HEK293 (cell line): ENCODE measurements around the gene DNAJC22.

ENCODE experiments used
- CTCF ChIA-PET: fragments of 350-600 bp; formaldehyde crosslinking; extraction: SDS; loops from one replicate; lab custom pipeline; 2021; ENCODE audit warnings: antibody characterized with exemption; lab: Yijun Ruan, JAX
- POLR2A ChIA-PET: fragments of 300-600 bp; formaldehyde crosslinking; extraction: SDS; loops from one replicate; lab custom pipeline; 2020; ENCODE audit warnings: antibody characterized with exemption, inconsistent platforms; lab: Yijun Ruan, JAX
- H3K27ac ChIP-seq: fragments of 200-500 bp; sonication (Bioruptor generic); 2 replicates; pipeline ENCODE4 v1.5.1; 2014; ENCODE audit warnings: low read depth, low read length, control low read depth, inconsistent platforms; ENCODE audit errors: extremely low read depth
- H3K36me3 ChIP-seq, 2 experiments: fragments of 200-500 bp in 1 of 2; sonication (Bioruptor generic) in 1 of 2; 1 replicate in 1 of 2; 2 replicates in 1 of 2; pipeline ENCODE4 v1.5.1; 2014 to 2017; ENCODE audit warnings: inconsistent platforms in 2 of 2, low read length in 2 of 2; ENCODE audit not compliant: control insufficient read depth in 2 of 2, insufficient read depth in 1 of 2
- H3K4me1 ChIP-seq: fragments of 200-500 bp; sonication (Bioruptor generic); 2 replicates; pipeline ENCODE4 v1.5.1; 2014; ENCODE audit warnings: mild to moderate bottlenecking, low read length, inconsistent platforms; ENCODE audit not compliant: control insufficient read depth, insufficient read depth
- H3K4me3 ChIP-seq: 2 replicates; pipeline ENCODE4 v1.5.1; 2011; ENCODE audit warnings: low read depth, mild to moderate bottlenecking, control low read depth, low read length, moderate library complexity
- H3K9me3 ChIP-seq: fragments of 200-500 bp; sonication (Bioruptor generic); 2 replicates; pipeline ENCODE4 v1.5.1; 2014; ENCODE audit warnings: low read depth, low read length, inconsistent platforms; ENCODE audit not compliant: control insufficient read depth, insufficient read depth
- BCL6B ChIP-seq: fragments of 450-650 bp; formaldehyde crosslinking; IDR thresholded peaks from 2 replicates; pipeline ENCODE4 v1.5.1; 2017; ENCODE audit warnings: missing biosample characterization, missing genetic modification characterization
- CTCF ChIP-seq: fragments of 450-650 bp; formaldehyde crosslinking; IDR thresholded peaks from 2 replicates; pipeline ENCODE4 v1.5.1; 2016; ENCODE audit warnings: missing biosample characterization, missing genetic modification characterization
- KLF7 ChIP-seq: fragments of 450-650 bp; formaldehyde crosslinking; IDR thresholded peaks from 2 replicates; pipeline ENCODE4 v1.5.1; 2016; ENCODE audit warnings: missing biosample characterization, missing genetic modification characterization, borderline replicate concordance
- KLF8 ChIP-seq: fragments of 450-650 bp; formaldehyde crosslinking; IDR thresholded peaks from 2 replicates; pipeline ENCODE4 v1.5.1; 2016; ENCODE audit warnings: missing biosample characterization, missing genetic modification characterization
- MZF1 ChIP-seq: fragments of 450-650 bp; formaldehyde crosslinking; IDR thresholded peaks from 2 replicates; pipeline ENCODE4 v1.5.1; 2017; ENCODE audit warnings: missing biosample characterization, missing genetic modification characterization, borderline replicate concordance
- SETDB1 ChIP-seq: IDR thresholded peaks from one replicate; pipeline ENCODE4 v1.6.1; 2017; ENCODE audit warnings: mild to moderate bottlenecking, low read length, moderate library complexity, mixed read lengths; ENCODE audit not compliant: insufficient read length
- ZBTB10 ChIP-seq: fragments of 450-650 bp; formaldehyde crosslinking; IDR thresholded peaks from 2 replicates; pipeline ENCODE4 v1.5.1; 2016; ENCODE audit warnings: missing biosample characterization, missing genetic modification characterization
- ZBTB17 ChIP-seq: fragments of 450-650 bp; formaldehyde crosslinking; IDR thresholded peaks from 2 replicates; pipeline ENCODE4 v1.5.1; 2016; ENCODE audit warnings: missing biosample characterization, missing genetic modification characterization
- ZBTB20 ChIP-seq: fragments of 450-650 bp; formaldehyde crosslinking; IDR thresholded peaks from 2 replicates; pipeline ENCODE4 v1.5.1; 2016; ENCODE audit warnings: missing biosample characterization, missing genetic modification characterization
- ZBTB48 ChIP-seq: fragments of 450-650 bp; formaldehyde crosslinking; IDR thresholded peaks from 2 replicates; pipeline ENCODE4 v1.5.1; 2016; ENCODE audit warnings: missing biosample characterization, missing genetic modification characterization
- ZBTB8A ChIP-seq: fragments of 450-650 bp; formaldehyde crosslinking; IDR thresholded peaks from 2 replicates; pipeline ENCODE4 v1.5.1; 2016; ENCODE audit warnings: missing biosample characterization, missing genetic modification characterization
- ZEB2 ChIP-seq: fragments of 450-650 bp; formaldehyde crosslinking; IDR thresholded peaks from 2 replicates; pipeline ENCODE4 v1.5.1; 2016; ENCODE audit warnings: missing biosample characterization, missing genetic modification characterization
- ZFHX2 ChIP-seq: fragments of 450-650 bp; formaldehyde crosslinking; conservative IDR thresholded peaks from 2 replicates; pipeline ENCODE4 v1.5.1; 2016; ENCODE audit warnings: missing biosample characterization, missing genetic modification characterization
- ZIC2 ChIP-seq: fragments of 450-650 bp; formaldehyde crosslinking; IDR thresholded peaks from 2 replicates; pipeline ENCODE4 v1.5.1; 2016; ENCODE audit warnings: missing biosample characterization, missing genetic modification characterization
- ZNF18 ChIP-seq: fragments of 450-650 bp; formaldehyde crosslinking; IDR thresholded peaks from 2 replicates; pipeline ENCODE4 v1.5.1; 2016; ENCODE audit warnings: missing biosample characterization, missing genetic modification characterization
- ZNF2 ChIP-seq: fragments of 450-650 bp; formaldehyde crosslinking; IDR thresholded peaks from 2 replicates; pipeline ENCODE4 v1.5.1; 2016; ENCODE audit warnings: missing biosample characterization, missing genetic modification characterization
- ZNF335 ChIP-seq: fragments of 450-650 bp; formaldehyde crosslinking; conservative IDR thresholded peaks from 2 replicates; pipeline ENCODE4 v1.5.1; 2016; ENCODE audit warnings: missing biosample characterization, missing genetic modification characterization
- ZNF341 ChIP-seq: fragments of 450-650 bp; formaldehyde crosslinking; IDR thresholded peaks from 2 replicates; pipeline ENCODE4; 2016; ENCODE audit warnings: low read depth, missing biosample characterization, missing genetic modification characterization
- ZNF398 ChIP-seq: fragments of 450-650 bp; formaldehyde crosslinking; IDR thresholded peaks from 2 replicates; pipeline ENCODE4 v1.5.1; 2017; ENCODE audit warnings: missing biosample characterization, missing genetic modification characterization
- ZNF549 ChIP-seq: fragments of 450-650 bp; IDR thresholded peaks from 2 replicates; pipeline ENCODE4 v1.5.1; 2018; ENCODE audit warnings: missing biosample characterization, missing genetic modification characterization, mild to moderate bottlenecking, inconsistent platforms, moderate library complexity
- ZNF561 ChIP-seq: fragments of 450-650 bp; IDR thresholded peaks from 2 replicates; pipeline ENCODE4 v1.5.1; 2018; ENCODE audit warnings: missing biosample characterization, missing genetic modification characterization, borderline replicate concordance
- ZNF654 ChIP-seq: fragments of 450-650 bp; formaldehyde crosslinking; IDR thresholded peaks from 2 replicates; pipeline ENCODE4 v1.5.1; 2016; ENCODE audit warnings: low read depth, missing biosample characterization, missing genetic modification characterization
- ZNF660 ChIP-seq: fragments of 450-650 bp; IDR thresholded peaks from 2 replicates; pipeline ENCODE4 v1.5.1; 2018; ENCODE audit warnings: missing biosample characterization, mild to moderate bottlenecking, missing genetic modification characterization
- ZXDB ChIP-seq: fragments of 450-650 bp; formaldehyde crosslinking; IDR thresholded peaks from 2 replicates; pipeline ENCODE4 v1.5.1; 2016; ENCODE audit warnings: missing biosample characterization, missing genetic modification characterization

DNAJC22 gene

GRCh38 chr12:49342066-49342913 is 4.4 kb upstream of the DNAJC22 start:
- ChIA-PET POLR2A (interaction anchor here (0.7 to 2.6 kb wide), 8 partner anchors 10 to 211 kb away, joined by 3 to 21 read pairs (median 6); partner anchors contain the start of genes SPATS2, TROAP and TUBA1B), CTCF (interaction anchor here (0.5 to 3.9 kb wide), 34 partner anchors 7 to 1161 kb away, joined by 3 to 92 read pairs (median 5); partner anchors contain the start of genes PRPH, SPATS2 and TROAP)
- Histone ChIP-seq H3K36me3 (no peaks in the 10 kb centered on the region), H3K4me1 (peaks cover 22% of the 10 kb centered on the region), H3K9me3 (no peaks in the 10 kb centered on the region), H3K4me3 (peak overlapping the region; percentile 20), H3K27ac (peak overlapping the region; percentile 21; the same call in 1 of the 2 replicates)
- TF ChIP-seq ZIC2 (tag by site-specific recombination) = peak; percentile 28; the same call in 1 of the 2 replicates
- peak; percentile 46; the same call in 1 of the 2 replicates for TF ChIP-seq ZXDB (tag by site-specific recombination)
- TF ChIP-seq SETDB1 = peak; percentile 58
- peak; percentile 46 for TF ChIP-seq ZNF654
- TF ChIP-seq ZBTB17 (tag by site-specific recombination) = peak; percentile 53; the same call in 1 of the 2 replicates
- peak; percentile 35; the same call in 1 of the 2 replicates for TF ChIP-seq ZNF341
- peak; percentile 83 for TF ChIP-seq ZBTB8A
- no peak for TF ChIP-seq ZNF549 (tag by site-specific recombination)
- 0 out of 2 replicates have a peak, but pooled peaks have one; percentile 23 for TF ChIP-seq KLF7 (tag by site-specific recombination)
- TF ChIP-seq ZBTB10 (tag by site-specific recombination) = no peak; the same call in 1 of the 2 replicates
- TF ChIP-seq ZBTB20 = 0 out of 2 replicates have a peak, but pooled peaks have one; percentile 26
- peak; percentile 73 for TF ChIP-seq ZNF660 (tag by site-specific recombination)
- peak; percentile 88 for TF ChIP-seq CTCF (tag by site-specific recombination)
- no peak for TF ChIP-seq ZNF18 (tag by site-specific recombination)
- TF ChIP-seq ZEB2 (tag by site-specific recombination) = peak; percentile 78
- peak; percentile 15; the same call in 1 of the 2 replicates for TF ChIP-seq KLF8 (tag by site-specific recombination)
- peak; percentile 30; the same call in 1 of the 2 replicates for TF ChIP-seq ZNF561 (tag by site-specific recombination)
- 0 out of 2 replicates have a peak, but pooled peaks have one; percentile 11 for TF ChIP-seq ZNF398 (tag by site-specific recombination)
- no peak for TF ChIP-seq BCL6B (tag by site-specific recombination)
- no peak for TF ChIP-seq ZFHX2
- TF ChIP-seq ZBTB48 = peak; percentile 26; the same call in 1 of the 2 replicates
- peak; percentile 67; the same call in 1 of the 2 replicates for TF ChIP-seq MZF1 (tag by site-specific recombination)
- TF ChIP-seq ZNF335 (tag by site-specific recombination) = peak; percentile 71; the same call in 1 of the 2 replicates
- TF ChIP-seq ZNF2 (tag by site-specific recombination) = 0 out of 2 replicates have a peak, but pooled peaks have one; percentile 12
